ENCODE data around the gene TRPM3. TPM values are rescaled to one million over a fixed set of nuclear protein-coding genes. Genes with fewer than 3 reads are reported as not detected.

The TRPM3 gene
- total and polyA plus RNA-seq, 2 of the 13 experiments (the other 11 are each of a cell fraction or from before 2014, with no cell fraction given), result not detected

DNA sequence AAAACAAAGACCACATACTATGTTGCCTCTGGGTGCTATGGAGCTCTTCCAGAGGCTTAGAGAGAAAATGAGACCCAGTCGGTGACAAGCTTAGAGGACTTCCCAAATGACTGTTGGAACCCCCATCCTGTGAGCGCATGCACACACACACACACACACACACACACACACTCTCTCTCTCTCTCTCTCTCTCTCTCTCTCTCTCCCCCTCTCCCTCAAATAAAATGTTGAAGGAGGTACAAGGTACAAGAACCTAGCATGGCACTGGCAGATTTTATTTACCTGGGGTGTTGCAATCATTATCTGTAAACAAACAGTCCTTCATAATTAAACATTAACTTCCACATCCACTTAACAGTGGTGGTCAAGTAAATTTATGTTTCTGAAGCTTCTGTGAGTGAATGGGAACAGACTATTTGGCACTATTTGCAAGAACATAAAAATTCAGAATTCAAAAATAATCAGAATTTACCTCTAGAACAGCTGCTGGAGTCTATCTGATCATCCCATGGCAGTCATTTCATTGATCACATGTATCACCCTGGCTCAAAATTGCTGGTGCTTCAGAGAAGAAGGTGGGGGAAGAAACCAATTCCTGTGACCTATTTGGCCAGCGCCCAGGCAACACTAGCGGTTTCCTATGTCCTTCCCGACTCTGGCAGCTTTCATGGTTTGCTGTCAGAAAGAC is 24.9 kb downstream of the TRPM3 start (continued):
- TF ChIP-seq, protein P1, sequence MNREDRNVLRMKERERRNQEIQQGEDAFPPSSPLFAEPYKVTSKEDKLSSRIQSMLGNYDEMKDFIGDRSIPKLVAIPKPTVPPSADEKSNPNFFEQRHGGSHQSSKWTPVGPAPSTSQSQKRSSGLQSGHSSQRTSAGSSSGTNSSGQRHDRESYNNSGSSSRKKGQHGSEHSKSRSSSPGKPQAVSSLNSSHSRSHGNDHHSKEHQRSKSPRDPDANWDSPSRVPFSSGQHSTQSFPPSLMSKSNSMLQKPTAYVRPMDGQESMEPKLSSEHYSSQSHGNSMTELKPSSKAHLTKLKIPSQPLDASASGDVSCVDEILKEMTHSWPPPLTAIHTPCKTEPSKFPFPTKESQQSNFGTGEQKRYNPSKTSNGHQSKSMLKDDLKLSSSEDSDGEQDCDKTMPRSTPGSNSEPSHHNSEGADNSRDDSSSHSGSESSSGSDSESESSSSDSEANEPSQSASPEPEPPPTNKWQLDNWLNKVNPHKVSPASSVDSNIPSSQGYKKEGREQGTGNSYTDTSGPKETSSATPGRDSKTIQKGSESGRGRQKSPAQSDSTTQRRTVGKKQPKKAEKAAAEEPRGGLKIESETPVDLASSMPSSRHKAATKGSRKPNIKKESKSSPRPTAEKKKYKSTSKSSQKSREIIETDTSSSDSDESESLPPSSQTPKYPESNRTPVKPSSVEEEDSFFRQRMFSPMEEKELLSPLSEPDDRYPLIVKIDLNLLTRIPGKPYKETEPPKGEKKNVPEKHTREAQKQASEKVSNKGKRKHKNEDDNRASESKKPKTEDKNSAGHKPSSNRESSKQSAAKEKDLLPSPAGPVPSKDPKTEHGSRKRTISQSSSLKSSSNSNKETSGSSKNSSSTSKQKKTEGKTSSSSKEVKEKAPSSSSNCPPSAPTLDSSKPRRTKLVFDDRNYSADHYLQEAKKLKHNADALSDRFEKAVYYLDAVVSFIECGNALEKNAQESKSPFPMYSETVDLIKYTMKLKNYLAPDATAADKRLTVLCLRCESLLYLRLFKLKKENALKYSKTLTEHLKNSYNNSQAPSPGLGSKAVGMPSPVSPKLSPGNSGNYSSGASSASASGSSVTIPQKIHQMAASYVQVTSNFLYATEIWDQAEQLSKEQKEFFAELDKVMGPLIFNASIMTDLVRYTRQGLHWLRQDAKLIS (CRISPR knock-in tag; IDR thresholded peaks at IDR 0.05), result no peak
- TF ChIP-seq ZBTB20 (CRISPR knock-in tag; IDR thresholded peaks at IDR 0.05; ENCODE audit: borderline replicate concordance, low read depth), result 0 out of 2 replicates have a peak, but pooled peaks have one; percentile 61
- TF ChIP-seq, protein P2, sequence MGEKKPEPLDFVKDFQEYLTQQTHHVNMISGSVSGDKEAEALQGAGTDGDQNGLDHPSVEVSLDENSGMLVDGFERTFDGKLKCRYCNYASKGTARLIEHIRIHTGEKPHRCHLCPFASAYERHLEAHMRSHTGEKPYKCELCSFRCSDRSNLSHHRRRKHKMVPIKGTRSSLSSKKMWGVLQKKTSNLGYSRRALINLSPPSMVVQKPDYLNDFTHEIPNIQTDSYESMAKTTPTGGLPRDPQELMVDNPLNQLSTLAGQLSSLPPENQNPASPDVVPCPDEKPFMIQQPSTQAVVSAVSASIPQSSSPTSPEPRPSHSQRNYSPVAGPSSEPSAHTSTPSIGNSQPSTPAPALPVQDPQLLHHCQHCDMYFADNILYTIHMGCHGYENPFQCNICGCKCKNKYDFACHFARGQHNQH (CRISPR knock-in tag; IDR thresholded peaks at IDR 0.05), result no peak
- no peak for TF ChIP-seq HOXA7 (CRISPR knock-in tag; IDR thresholded peaks at IDR 0.05)
- 0 out of 2 replicates have a peak, but pooled peaks have one; percentile 37 for TF ChIP-seq SATB2 (CRISPR knock-in tag; IDR thresholded peaks at IDR 0.05)
- TF ChIP-seq ZNF776 (CRISPR knock-in tag; IDR thresholded peaks at IDR 0.05), result no peak
- TF ChIP-seq KMT2B (CRISPR knock-in tag; IDR thresholded peaks at IDR 0.05), result no peak
- TF ChIP-seq, protein P3, sequence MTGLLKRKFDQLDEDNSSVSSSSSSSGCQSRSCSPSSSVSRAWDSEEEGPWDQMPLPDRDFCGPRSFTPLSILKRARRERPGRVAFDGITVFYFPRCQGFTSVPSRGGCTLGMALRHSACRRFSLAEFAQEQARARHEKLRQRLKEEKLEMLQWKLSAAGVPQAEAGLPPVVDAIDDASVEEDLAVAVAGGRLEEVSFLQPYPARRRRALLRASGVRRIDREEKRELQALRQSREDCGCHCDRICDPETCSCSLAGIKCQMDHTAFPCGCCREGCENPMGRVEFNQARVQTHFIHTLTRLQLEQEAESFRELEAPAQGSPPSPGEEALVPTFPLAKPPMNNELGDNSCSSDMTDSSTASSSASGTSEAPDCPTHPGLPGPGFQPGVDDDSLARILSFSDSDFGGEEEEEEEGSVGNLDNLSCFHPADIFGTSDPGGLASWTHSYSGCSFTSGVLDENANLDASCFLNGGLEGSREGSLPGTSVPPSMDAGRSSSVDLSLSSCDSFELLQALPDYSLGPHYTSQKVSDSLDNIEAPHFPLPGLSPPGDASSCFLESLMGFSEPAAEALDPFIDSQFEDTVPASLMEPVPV (CRISPR knock-in tag; IDR thresholded peaks at IDR 0.05), result no peak
- TF ChIP-seq ZNF12 (CRISPR knock-in tag; IDR thresholded peaks at IDR 0.05), result no peak
- TF ChIP-seq, protein P4, sequence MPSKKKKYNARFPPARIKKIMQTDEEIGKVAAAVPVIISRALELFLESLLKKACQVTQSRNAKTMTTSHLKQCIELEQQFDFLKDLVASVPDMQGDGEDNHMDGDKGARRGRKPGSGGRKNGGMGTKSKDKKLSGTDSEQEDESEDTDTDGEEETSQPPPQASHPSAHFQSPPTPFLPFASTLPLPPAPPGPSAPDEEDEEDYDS (CRISPR knock-in tag; IDR thresholded peaks at IDR 0.05), result no peak
- TF ChIP-seq DMAP1 (CRISPR knock-in tag; IDR thresholded peaks at IDR 0.05), result no peak
- TF ChIP-seq GLI4 (CRISPR knock-in tag; IDR thresholded peaks at IDR 0.05; ENCODE audit: borderline replicate concordance), result no peak
- TF ChIP-seq, protein P5, sequence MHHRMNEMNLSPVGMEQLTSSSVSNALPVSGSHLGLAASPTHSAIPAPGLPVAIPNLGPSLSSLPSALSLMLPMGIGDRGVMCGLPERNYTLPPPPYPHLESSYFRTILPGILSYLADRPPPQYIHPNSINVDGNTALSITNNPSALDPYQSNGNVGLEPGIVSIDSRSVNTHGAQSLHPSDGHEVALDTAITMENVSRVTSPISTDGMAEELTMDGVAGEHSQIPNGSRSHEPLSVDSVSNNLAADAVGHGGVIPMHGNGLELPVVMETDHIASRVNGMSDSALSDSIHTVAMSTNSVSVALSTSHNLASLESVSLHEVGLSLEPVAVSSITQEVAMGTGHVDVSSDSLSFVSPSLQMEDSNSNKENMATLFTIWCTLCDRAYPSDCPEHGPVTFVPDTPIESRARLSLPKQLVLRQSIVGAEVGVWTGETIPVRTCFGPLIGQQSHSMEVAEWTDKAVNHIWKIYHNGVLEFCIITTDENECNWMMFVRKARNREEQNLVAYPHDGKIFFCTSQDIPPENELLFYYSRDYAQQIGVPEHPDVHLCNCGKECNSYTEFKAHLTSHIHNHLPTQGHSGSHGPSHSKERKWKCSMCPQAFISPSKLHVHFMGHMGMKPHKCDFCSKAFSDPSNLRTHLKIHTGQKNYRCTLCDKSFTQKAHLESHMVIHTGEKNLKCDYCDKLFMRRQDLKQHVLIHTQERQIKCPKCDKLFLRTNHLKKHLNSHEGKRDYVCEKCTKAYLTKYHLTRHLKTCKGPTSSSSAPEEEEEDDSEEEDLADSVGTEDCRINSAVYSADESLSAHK (CRISPR knock-in tag; IDR thresholded peaks at IDR 0.05; ENCODE audit: borderline replicate concordance), result no peak
- no peak; the same call in 1 of the 2 replicates for TF ChIP-seq ZNF460 (CRISPR knock-in tag; IDR thresholded peaks at IDR 0.05; ENCODE audit: borderline replicate concordance)
- TF ChIP-seq SCMH1 (CRISPR knock-in tag; IDR thresholded peaks at IDR 0.05; ENCODE audit: borderline replicate concordance), result no peak
- peak; percentile 75 for TF ChIP-seq HMG20B (CRISPR knock-in tag; conservative IDR thresholded peaks at IDR 0.05)
- no peak for TF ChIP-seq RBFOX2 (IDR thresholded peaks at IDR 0.05; ENCODE audit: low read depth, low read length)
- TF ChIP-seq AKAP8 (CRISPR knock-in tag; IDR thresholded peaks at IDR 0.05), result no peak
- TF ChIP-seq, protein P6, sequence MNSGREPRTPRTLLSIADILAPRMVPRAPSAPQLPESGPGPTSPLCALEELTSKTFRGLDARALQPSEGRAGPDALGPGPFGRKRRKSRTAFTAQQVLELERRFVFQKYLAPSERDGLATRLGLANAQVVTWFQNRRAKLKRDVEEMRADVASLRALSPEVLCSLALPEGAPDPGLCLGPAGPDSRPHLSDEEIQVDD (CRISPR knock-in tag; IDR thresholded peaks at IDR 0.05; ENCODE audit: borderline replicate concordance), result no peak

Data from HepG2 (cell line).